GM19238 (cell line): ENCODE measurements around the gene ZNF79.
A peak's percentile ranks its signal among the peaks of the same experiment; 100 is the strongest.

Source experiments
- DNase-seq: peaks from one replicate; pipeline ENCODE4 v3.0.0; 2011; ENCODE audit warnings: low spot score; ENCODE audit not compliant: insufficient read length

ZNF79 gene

DNA sequence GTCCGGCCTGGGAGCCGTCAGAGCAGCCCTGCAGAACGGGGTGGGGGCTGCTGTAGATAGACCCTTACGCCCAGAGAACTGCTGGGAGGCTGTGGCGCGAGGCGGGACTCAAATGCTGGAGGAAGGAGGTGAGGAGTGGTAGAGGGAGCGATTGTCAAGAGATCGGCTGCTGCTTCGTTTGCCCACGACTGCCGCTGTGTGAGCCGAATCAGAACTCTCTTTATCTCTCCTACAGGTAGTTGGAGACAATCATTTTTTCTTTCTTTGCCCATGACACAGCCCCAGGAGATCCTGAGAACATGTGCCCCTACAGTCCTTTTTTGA is 456 bp downstream of the ZNF79 start:
- no peak for DNase-seq

DNA sequence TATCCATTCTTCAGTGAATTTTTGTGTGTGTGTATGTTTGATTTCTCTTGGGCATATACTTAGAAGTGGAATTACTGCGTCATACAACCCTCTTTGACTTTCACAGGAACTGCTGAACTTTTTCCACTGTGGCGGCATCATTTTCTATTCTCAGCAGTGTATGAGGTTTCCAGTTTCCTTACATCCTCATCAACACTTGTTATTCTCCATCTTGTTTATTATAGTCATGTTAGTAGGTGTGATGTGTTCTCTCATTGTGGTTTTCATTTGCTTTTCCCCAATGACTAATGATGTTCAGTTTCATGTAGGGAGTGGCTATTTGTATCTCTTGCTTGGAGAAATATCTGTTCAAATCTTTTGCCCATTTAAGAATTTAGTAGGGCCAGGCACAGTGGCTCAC is 2.6 kb downstream of the ZNF79 start:
- DNase-seq, result no peak

DNA sequence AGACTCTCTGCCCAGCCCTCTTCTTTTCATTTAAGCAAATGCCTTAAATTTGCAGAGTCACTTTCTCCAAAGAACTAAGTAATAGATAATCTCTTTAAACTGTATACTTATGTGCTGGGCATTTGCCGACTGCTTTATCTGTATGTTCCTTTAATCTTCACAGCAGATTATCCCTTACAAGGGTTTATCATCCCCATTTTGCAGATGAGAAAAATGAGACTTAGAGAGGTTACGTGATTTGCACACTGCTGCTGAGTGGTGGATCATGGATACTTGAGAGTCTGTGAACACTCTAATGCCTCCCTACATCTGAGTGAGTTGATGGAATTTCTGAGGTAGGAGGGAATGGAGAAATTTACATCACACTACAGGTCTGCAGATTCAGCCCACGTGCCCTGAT is 4.2 kb downstream of the ZNF79 start:
- DNase-seq, result no peak

DNA sequence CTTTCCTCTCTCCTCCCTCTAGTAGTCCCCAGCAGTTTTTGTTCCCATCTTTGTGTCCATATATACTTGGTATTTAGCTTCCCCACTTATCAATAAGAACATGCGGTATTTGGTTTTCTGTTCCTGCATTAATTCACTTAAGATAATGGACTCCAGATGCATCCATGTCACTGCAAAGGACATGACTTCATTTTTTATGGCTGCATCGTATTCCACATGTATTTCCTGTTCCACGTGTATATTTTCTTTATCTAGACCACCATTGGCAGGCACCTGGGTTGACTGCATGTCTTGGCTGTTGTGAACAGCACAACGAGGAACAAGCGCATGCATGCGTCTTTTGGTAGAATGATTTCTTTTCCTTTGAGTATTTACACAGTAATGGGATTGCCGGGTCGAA is 6.2 kb downstream of the ZNF79 start:
- no peak for DNase-seq

DNA sequence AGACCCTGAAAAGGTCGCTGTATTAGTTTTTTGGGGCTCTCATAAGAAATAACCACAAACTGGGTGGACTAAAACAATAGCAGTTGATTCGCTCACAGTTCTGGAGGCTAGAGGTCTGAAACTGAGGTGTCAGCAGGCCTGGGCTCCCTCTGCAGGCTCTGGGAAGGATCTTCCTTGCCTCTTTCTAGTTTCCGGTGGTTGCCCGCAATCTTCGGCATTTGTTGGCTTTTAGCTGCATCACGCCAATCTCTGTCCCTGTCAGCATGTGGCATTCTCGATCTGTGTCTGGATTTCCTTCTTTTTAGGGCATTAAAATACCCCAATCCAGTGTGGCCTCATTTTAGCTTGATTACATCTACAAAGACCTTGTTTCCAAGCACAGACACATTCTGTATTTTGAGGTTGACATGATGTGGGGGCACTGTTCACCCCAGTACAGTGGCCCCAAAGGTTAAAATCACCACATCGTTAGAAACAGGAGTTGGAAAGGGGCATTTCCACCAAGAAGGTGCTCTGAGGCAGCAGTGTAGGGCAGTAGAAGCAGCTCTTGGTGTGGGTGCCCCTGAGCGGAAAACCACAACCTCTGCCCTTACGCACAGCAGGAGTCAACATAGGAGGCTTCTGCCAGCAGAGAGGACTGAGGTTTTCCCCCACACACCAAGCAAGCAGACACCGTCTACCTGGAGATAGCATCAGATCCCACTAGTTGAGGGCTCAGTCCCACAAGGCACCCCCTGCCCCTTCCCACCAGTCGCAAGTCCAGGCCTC is 13.5 kb downstream of the ZNF79 start:
- no peak for DNase-seq

DNA sequence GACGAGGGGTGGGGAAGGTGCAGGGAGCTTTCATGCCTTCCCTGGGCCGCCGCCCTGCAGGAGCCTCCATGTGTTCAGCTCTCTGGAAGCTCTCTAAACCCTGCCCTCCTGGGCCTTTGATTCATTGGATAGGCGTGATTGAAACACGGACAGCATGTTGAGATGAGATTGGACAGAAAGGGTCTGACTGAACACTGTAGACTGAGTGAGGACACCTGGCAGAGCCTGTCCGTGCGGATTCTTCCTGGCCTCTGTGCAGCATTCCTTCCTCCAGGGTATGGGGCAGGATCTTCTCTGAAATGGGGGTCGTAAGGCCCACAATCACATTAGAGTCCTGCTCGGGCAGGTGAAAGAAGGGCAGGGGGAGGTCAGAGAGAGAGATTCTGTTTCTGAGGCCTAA is 14.2 kb downstream of the ZNF79 start:
- DNase-seq, result no peak

DNA sequence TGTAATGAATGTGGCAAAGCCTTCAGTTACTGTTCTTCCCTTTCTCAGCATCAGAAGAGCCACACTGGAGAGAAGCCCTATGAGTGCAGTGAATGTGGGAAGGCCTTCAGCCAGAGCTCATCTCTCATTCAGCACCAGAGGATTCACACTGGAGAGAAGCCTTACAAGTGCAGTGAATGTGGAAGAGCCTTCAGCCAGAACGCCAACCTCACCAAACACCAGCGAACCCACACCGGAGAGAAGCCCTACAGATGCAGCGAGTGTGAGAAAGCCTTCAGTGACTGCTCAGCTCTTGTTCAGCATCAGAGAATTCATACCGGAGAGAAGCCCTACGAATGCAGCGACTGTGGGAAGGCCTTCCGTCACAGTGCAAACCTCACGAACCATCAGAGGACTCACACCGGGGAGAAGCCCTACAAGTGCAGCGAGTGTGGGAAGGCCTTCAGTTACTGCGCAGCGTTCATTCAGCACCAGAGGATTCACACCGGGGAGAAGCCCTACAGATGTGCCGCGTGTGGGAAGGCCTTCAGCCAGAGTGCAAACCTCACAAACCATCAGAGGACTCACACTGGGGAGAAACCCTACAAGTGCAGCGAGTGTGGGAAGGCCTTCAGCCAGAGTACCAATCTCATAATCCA is 20.2 kb downstream of the ZNF79 start:
- no peak for DNase-seq

DNA sequence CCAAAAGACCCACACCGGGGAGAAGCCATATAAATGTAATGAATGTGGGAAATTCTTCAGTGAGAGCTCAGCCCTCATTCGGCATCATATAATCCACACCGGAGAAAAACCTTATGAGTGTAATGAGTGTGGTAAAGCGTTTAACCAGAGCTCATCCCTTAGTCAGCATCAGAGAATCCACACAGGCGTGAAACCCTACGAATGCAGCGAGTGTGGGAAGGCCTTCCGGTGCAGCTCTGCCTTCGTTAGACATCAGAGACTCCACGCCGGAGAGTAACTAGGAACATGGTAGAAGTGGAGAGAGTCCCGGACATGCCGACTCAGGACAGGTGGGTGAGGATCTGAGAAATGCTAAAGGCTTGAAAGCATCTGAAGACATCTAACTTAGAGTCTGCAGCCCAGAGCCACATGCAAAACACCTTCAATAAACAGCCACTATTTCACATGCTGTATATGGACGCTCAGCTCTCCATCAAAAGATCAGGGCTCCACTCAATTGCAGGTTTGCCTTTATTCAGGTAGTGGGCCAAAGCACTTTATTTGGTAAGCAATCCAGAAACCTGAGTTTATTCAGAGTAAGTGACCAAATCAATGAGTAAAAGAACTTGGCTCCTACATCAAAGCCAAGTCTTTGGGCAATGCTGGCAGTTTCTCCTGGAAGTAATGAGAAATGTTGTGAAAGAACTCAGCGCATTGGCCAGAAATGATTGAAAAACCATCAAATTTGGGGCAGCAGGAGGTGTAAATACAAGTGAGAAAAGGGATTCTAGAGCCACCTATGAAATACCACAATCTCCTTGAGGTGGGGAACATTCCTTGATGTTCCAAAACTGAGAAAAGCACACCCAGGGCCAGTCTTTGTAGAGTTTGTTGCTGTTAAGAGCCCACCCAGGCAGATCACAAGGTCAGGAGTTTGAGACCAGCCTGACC is 21.0 kb downstream of the ZNF79 start:
- no peak for DNase-seq

DNA sequence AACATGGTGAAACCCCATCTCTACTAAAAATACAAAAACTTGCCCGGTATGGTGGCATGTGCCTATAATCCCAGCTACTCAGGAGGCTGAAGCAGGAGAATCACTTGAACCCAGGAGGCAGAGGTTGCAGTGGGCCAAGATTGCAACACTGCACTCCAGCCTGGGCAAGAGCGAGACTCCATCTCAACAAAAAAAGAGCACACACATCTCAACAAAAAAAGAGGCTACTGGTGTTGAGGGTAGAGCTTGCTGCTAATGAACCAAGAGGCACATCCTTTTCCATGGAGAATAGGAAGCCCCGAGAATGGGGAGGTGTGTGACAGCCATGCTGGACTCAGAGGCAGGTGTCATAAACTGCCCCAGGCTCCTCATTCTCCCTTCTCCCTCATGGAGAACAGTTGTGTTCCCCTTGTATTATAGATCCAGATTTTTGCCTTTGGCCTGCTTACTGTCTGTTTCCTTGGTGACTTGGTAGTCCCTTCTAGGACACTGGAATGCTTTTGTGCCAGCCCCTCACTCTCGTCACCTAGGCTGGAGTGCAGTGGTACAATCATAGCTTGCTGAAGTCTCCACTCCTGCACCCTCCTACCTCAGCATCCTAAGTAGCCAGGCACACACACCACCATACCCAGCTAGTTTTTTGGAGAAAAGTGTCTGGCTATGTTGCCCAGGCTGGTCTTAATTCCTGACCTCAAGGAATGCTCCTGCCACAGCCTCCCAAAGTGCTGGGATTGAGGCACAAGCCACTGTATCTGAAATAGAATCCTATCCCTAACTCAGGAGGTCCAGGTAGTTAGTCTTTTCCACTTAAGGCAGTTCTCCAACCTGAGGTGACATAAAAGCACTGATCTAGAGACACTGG is 21.9 kb downstream of the ZNF79 start:
- no peak for DNase-seq

DNA sequence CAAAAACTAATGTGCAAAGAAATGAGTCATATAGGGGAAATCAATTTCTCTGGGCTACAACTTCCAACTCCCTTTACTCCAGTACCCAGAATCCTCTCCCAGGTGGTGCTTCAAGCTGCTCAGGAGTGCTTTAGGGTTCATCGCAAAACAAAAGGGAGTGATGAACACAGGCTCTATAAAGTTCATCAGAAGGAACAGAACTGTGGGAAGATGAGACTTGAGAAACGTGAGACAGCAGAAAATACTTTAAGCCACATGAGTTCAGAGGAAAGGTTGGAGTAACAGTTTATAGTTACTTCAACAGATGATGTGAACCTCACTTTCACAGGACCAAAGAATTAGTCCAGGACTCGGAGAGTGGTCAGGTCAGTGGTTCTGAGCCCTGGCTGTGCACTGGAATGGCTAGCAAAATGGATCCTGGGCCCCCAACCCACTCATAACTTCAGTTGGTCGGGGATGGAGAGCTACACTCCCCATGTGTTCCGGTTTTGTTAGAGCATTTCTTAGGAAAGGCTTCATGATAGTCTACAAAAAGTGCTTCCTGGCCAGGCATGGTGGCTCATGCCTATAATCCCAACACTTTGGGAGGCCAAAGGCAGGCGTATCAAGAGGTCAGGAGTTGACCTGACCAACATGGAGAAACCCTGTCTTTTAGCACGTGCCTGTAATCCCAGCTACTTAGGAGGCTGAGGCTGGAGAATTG is 22.7 kb downstream of the ZNF79 start:
- DNase-seq, result no peak

DNA sequence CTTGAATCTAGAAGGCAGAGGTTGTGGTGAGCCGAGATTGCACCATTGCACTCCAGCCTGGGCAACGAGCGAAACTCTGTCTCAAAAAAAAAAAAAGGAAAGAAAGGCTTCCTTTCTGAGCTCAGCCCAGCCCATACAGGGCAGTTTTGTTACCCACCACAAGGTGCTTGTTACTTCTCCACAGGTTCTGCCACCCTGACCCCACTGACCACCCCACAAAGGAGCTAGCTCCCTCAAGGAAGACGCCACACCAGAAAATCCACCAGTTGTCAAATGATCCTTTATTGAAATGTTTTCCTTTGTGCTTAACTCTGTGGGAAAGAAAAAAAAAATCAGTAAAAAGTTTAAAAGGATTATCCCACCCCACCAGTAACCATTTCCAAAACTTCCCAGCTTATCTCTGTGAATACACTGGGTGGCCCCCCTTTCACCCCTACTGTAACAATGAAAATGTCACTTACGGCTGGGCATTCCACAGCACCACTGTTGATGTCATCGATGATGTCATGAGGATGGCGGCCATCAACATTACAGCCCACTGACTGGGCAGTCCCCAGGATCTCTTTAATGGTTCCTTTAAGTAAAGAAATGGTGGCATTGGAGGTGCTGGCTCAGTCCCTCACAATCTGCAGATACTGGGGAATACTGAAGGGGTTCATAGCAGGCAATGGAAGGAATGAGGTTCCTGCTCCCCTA is 23.4 kb downstream of the ZNF79 start:
- no peak for DNase-seq

DNA sequence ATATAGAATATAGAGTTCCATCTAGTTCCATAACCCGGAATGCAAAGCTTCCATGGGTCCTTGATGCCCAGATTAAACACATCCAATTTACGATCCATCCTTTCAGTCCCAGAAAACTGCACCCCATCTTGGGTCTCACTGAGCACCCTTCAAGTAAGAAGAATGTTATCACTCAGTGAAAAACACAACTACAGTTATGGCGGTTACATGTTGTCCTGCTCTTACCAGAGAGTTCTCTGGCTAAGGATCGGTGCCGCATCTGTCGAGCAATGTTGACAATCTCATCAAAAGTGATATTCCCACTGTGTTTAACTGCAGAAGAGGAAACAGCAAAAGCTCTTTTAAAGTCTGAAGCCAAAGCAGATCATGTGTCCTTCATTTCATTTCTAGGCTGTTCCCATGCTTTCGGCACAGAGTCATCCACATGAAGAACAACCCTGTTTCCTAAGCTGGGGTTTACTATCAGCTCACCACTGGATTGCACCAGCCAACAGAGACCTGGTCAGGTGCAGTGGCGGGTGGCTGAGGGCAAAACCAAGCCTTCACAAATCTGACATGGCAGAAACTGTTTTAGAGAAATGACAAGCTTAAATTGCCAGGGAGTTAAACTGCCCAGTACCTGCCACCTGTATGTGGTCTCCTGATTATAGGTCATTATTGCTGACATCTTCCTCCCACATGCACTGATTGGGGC is 24.1 kb downstream of the ZNF79 start:
- no peak for DNase-seq

DNA sequence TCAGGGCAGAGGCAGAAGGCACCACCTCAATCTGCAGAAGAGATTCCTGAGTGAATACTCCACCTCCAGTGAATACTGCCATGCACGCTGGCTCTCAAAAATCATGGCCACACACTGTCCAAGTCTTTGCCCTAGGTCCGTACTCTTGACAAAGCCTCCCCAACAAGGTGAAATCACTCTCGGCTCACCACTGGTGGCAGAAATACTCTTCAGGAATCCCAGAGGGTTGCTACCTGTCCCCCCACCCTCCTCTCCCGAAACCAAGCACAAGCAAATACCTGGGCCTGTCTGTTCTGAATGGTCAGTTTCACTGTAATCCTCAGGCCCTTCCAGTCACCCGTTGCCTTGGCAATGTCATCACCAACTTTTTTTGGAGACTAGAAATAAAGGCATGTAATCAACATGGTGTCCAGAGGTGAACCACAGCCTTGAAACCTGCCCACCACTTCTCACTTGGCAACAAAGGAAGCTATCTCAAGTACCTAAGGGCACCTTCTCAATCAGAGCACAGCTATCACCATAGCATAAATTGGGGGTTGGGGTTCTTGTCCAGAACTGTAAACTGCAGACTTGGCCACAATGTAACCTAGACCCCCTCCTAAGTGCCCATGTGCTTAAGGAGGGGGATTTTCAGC is 25.3 kb downstream of the ZNF79 start:
- no peak for DNase-seq

DNA sequence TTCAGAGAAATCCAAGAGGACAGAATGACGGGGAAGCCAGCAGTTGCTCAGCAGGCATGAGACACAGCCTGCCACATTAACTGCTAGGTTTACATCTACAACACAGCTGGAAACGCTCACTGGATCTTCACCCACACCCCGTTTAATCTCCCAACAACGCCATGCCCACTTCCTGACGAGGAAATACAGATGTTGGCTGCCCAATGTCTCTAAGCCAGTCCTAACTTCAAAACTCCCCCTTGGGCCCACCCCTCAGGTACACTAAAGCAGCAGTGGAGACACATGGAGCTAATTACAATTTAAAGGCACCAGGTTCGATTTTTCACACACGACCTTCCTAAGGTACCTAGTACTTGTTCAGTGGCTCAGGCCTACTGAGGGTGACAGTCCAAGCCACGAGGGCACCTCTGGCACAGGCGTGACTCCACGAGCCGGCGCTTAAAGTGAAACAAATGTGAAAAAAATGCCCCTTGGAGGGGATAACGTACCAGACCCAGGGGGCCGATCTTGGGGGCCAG is 26.1 kb downstream of the ZNF79 start:
- DNase-seq, result no peak

DNA sequence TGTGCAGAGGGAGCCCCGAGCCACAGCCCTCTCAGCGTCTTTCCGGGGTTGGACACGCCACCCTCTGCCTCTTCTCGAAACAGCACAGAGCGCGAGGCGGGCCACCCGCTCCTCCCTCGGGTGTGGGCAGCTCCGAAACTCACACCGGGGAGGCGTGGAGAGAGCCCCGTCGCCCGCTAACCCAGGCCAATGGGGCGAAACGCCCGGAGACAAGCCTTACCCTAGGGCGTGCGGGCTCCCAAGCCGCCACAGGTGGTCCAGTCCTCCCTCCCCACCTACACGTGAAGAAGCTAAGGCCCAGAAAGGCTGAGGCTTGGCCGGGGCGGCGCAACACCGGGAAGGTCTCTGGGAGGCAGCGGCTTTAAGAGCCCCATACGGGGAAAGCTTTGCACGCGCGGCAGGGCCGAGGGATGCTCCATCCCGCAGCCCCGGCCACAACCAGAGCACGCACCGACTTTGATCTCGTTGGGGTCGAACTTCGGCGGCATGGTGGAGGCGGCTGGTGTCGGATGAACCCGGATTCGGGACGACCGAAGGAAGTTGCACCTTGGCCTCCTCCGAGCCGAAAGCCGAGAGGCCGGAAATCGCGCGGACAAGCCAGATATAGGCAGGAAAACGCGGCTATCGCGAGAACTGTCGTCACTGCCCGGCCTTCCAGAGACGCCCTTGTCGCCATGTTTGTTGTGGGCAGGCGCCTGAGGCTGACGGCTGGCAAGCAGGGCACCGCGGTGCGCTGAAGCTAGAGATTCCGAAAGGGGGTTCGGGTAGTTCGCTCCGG is 26.8 kb downstream of the ZNF79 start, which contains the start of the genes LRSAM1 and RPL12:
LRSAM1 (plus strand) TSS at position 681 of the 778 bp plus-strand sequence. CDS start 3,018 bp downstream, outside the sequence.
RPL12 (minus strand) TSS at position 577 of the 778 bp plus-strand sequence; CDS start at position 488, 89 bp downstream.
- peak; percentile 89 for DNase-seq

DNA sequence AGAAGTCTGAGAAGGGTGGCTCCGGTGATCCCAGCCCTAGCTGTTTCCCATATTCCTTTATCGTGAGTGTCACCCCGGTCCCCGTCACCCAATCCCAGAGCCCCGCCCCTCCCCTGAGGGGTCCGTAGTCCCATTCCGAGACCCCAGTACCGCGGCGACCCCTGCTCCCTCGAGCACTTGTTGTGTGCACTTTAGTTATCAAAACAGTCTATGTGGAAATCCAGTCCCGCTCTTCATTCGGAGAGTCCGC is 27.4 kb downstream of the ZNF79 start:
- DNase-seq, result no peak

DNA sequence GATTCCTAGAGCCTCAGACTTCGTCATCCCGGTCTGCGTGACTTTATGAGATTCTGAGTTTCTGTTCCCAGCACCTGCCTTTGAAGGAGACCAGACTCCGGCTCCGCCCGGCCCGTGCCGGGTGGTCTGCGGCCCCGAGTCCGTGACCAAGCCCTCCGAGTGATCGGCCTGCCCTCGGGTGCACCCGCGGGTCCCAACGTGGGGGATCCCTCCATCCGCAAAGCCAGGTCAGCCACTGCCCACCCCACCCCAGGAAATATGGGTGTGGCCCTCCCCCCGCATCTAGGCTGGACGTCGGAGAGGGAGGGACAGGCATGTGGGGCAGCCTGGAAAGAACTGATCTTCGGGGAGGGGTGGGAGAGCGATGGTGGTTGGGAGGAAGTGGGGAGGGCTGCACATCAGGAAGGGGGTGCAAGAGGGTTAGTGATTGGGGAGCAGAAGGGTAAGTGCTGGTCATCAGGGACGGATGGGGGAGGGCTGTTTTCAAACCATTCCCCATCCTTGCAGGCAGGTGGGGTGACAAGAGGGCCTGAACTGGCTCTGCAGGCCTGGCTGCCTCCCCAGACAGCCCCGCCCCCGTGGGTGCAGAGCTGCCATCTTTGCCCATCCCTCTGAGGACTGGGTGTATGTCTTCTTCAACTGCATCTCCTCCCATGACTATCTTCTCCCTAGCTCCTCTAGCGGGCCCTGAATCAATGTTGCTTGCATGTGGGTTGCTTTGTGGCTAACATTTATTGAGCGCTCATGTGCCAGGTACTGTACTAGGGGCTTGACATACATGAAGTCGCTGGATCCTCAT is 27.9 kb downstream of the ZNF79 start:
- DNase-seq, result peak; percentile 34
